Testis (tissue), 2 donors: Measurements from ENCODE around the gene RHCE.
"Not testable (repeated sequence)": the region's sequence is repeated elsewhere in the genome, so short reads cannot be mapped to it uniquely, and the experiment has no call there.

ENCODE experiments used
- CTCF ChIP-seq, 3 experiments: fragments of 450-650 bp in 2 of 3; fragments of 200-600 bp in 1 of 3; sonication (generic) in 1 of 3; IDR thresholded peaks; one replicate each; pipeline ENCODE4 v1.5.1; 2016 to 2019; ENCODE audit warnings: antibody characterized with exemption in 3 of 3, mild to moderate bottlenecking in 2 of 3, moderate library complexity in 1 of 3
- POLR2A ChIP-seq: fragments of 450-650 bp; IDR thresholded peaks from one replicate; pipeline ENCODE4 v1.6.1; 2017; ENCODE audit warnings: antibody characterized with exemption, mild to moderate bottlenecking, moderate library complexity

- not testable (repeated sequence) for TF ChIP-seq CTCF (IDR thresholded peaks at IDR 0.05); POLR2A
These were observed 23.1 kb downstream of the RHCE start for GRCh38 chr1:25397549-25397948.
